H1 (cell line): ENCODE data around the gene ASCC1. TPM values are rescaled to one million over a fixed set of nuclear protein-coding genes. Genes with fewer than 3 reads are reported as not detected.

Experiments used
- ASH2L ChIP-seq: fragments of 200-600, 300-600 bp; sonication (generic); IDR thresholded peaks from one replicate; pipeline ENCODE4 v1.7.1; 2017; ENCODE audit warnings: low read length
- ATF3 ChIP-seq: IDR thresholded peaks from 2 replicates; pipeline ENCODE4 v1.6.1; 2011; ENCODE audit warnings: low read depth, mild to moderate bottlenecking, low read length; ENCODE audit not compliant: insufficient read depth
- BACH1 ChIP-seq: IDR thresholded peaks from 2 replicates; pipeline ENCODE4 v1.6.1; 2012; ENCODE audit warnings: low read length, improper control_type of control experiment
- CHD7 ChIP-seq: fragments of 300-600 bp; sonication (generic); IDR thresholded peaks from 2 replicates; pipeline ENCODE4 v1.7.1; 2012; ENCODE audit warnings: low read length, moderate library complexity, mild to moderate bottlenecking, inconsistent platforms; ENCODE audit not compliant: insufficient replicate concordance
- E2F6 ChIP-seq: IDR thresholded peaks from 2 replicates; pipeline ENCODE4 v1.6.1; 2012; ENCODE audit warnings: inconsistent platforms
- FOSL1 ChIP-seq: IDR thresholded peaks from 2 replicates; pipeline ENCODE4 v1.6.1; 2011; ENCODE audit warnings: mild to moderate bottlenecking, low read depth, low read length, moderate library complexity; ENCODE audit not compliant: insufficient read depth
- POU5F1 ChIP-seq: IDR thresholded peaks from 2 replicates; pipeline ENCODE4 v1.6.1; 2011; ENCODE audit warnings: low read depth, mild to moderate bottlenecking, low read length, moderate library complexity
- SIX5 ChIP-seq: IDR thresholded peaks from 2 replicates; pipeline ENCODE4 v1.6.1; 2011; ENCODE audit warnings: mild to moderate bottlenecking, low read depth, low read length
- SRF ChIP-seq: IDR thresholded peaks from 2 replicates; pipeline ENCODE4 v1.6.1; 2011; ENCODE audit warnings: mild to moderate bottlenecking, low read depth, low read length, moderate library complexity
- polyA plus RNA-seq, 7 experiments: library from polyadenylated mRNA; depleted of rRNA in 3 of 7; stranded (reverse) in 5 of 7; unstranded in 2 of 7; fragments of >200 nt in 5 of 7; fragments of 200-250 nt in 2 of 7; gene quantifications; 1 replicate in 5 of 7; 2 replicates in 1 of 7; 4 replicates in 1 of 7; pipeline versions ENCODE4 v1.2.1 to v1.2.3, GENCODE V29; 2011 to 2013; ENCODE audit warnings: missing spikeins in 2 of 7, mixed read lengths in 2 of 7
- total RNA-seq: library from RNA; stranded (reverse); fragmentation: NEBNext Ultra II Directional; extraction: Animal tissue kit (Norgen Biotek cat#: 25700); gene quantifications from 2 replicates; pipeline ENCODE4 v1.2.1, GENCODE V29; 2021

The ASCC1 gene
- total and polyA plus RNA-seq, 2 of the 8 experiments (the other 6 are each of a cell fraction or from before 2014, with no cell fraction given): 25.6 to 35.8 TPM

- no peak for TF ChIP-seq BACH1
- TF ChIP-seq FOSL1: no peak
- no peak for TF ChIP-seq CHD7
- TF ChIP-seq POU5F1: no peak
- TF ChIP-seq ASH2L: peak; percentile 93
- TF ChIP-seq SIX5: no peak
- TF ChIP-seq SRF: no peak
- TF ChIP-seq ATF3: no peak
- peak; percentile 67 for TF ChIP-seq E2F6
Observed at GRCh38 chr10:72260976-72261783, 45.1 kb upstream of the ASCC1 start (continued).
